Measurements from ENCODE around the gene RBBP8. TPM values are rescaled to one million over a fixed set of nuclear protein-coding genes. Genes with fewer than 3 reads are reported as not detected.
"Not testable (repeated sequence)": the region's sequence is repeated elsewhere in the genome, so short reads cannot be mapped to it uniquely, and the experiment has no call there.

RBBP8 gene
- polyA plus RNA-seq, 1 donor from 2014 or later, result 19.5 TPM

- no peak overlapping the region for H2AFZ ChIP-seq (ENCODE audit: low read depth, low read length)
- H3K9ac ChIP-seq (ENCODE audit: low read length), result no peak overlapping the region
- H3K36me3 ChIP-seq (ENCODE audit: insufficient read depth, low read length), result no peaks in the 10 kb centered on the region
- H3F3A ChIP-seq (ENCODE audit: insufficient read depth, low read length, poor library complexity, severe bottlenecking), result no peaks in the 10 kb centered on the region
- no peaks in the 10 kb centered on the region for H3K9me3 ChIP-seq (ENCODE audit: low read length)
- no peaks in the 10 kb centered on the region for H4K20me1 ChIP-seq (ENCODE audit: insufficient read depth)
- no peaks in the 10 kb centered on the region for H3K27me3 ChIP-seq (ENCODE audit: insufficient read depth, low read depth, low read length)
- no peak overlapping the region for H3K4me2 ChIP-seq (ENCODE audit: low read length)
- H3K9me2 ChIP-seq (ENCODE audit: insufficient read depth, low read length), result no peaks in the 10 kb centered on the region
- no peak overlapping the region for H3K4me3 ChIP-seq (ENCODE audit: low read length)
- H3K79me2 ChIP-seq (replicated peaks; ENCODE audit: insufficient read depth, low read length), result no peaks in the 10 kb centered on the region
- TF ChIP-seq EP300 (conservative IDR thresholded peaks at IDR 0.05; ENCODE audit: poor library complexity, severe bottlenecking) (no peak), CTCF (IDR thresholded peaks at IDR 0.05; ENCODE audit: poor library complexity, severe bottlenecking) (no peak), REST (IDR thresholded peaks at IDR 0.05; ENCODE audit: borderline replicate concordance) (no peak), POLR2AphosphoS5 (IDR thresholded peaks at IDR 0.05) (no peak), SMC3 (conservative IDR thresholded peaks at IDR 0.05; ENCODE audit: poor library complexity) (no peak), RAD21 (conservative IDR thresholded peaks at IDR 0.05) (no peak), EZH2 (IDR thresholded peaks at IDR 0.05; ENCODE audit: borderline replicate concordance, insufficient read depth, low read length, poor library complexity, severe bottlenecking) (no peak), MXI1 (conservative IDR thresholded peaks at IDR 0.05; ENCODE audit: poor library complexity, severe bottlenecking) (no peak), TAF1 (IDR thresholded peaks at IDR 0.05; ENCODE audit: low read depth) (no peak)
- H3K27ac ChIP-seq (ENCODE audit: low read length), result no peak overlapping the region
Observed at GRCh38 chr18:22900558-22901238, 32.4 kb upstream of the RBBP8 start.

- TF ChIP-seq EZH2 (IDR thresholded peaks at IDR 0.05; ENCODE audit: borderline replicate concordance, insufficient read depth, low read length, poor library complexity, severe bottlenecking) (no peak), EP300 (conservative IDR thresholded peaks at IDR 0.05; ENCODE audit: poor library complexity, severe bottlenecking) (no peak), RAD21 (conservative IDR thresholded peaks at IDR 0.05) (no peak), POLR2AphosphoS5 (IDR thresholded peaks at IDR 0.05) (no peak), SMC3 (conservative IDR thresholded peaks at IDR 0.05; ENCODE audit: poor library complexity) (no peak), MXI1 (conservative IDR thresholded peaks at IDR 0.05; ENCODE audit: poor library complexity, severe bottlenecking) (no peak), CTCF (IDR thresholded peaks at IDR 0.05; ENCODE audit: poor library complexity, severe bottlenecking) (no peak), TAF1 (IDR thresholded peaks at IDR 0.05; ENCODE audit: low read depth) (no peak), REST (IDR thresholded peaks at IDR 0.05; ENCODE audit: borderline replicate concordance) (no peak)
- no peak overlapping the region for H3K4me3 ChIP-seq (ENCODE audit: low read length)
Observed at GRCh38 chr18:22902093-22902492, 31.0 kb upstream of the RBBP8 start.

GRCh38 chr18:22903248-22903647 lies 29.9 kb upstream of the RBBP8 start:
- not testable (repeated sequence) for H4K20me1 ChIP-seq (ENCODE audit: insufficient read depth); H3K27ac ChIP-seq (ENCODE audit: low read length); H3K9me2 ChIP-seq (ENCODE audit: insufficient read depth, low read length); H3K79me2 ChIP-seq (replicated peaks; ENCODE audit: insufficient read depth, low read length); H3K4me3 ChIP-seq (ENCODE audit: low read length); H3K27me3 ChIP-seq (ENCODE audit: insufficient read depth, low read depth, low read length); H3K36me3 ChIP-seq (ENCODE audit: insufficient read depth, low read length); H2AFZ ChIP-seq (ENCODE audit: low read depth, low read length); H3K9ac ChIP-seq (ENCODE audit: low read length); H3K9me3 ChIP-seq (ENCODE audit: low read length); H3K4me2 ChIP-seq (ENCODE audit: low read length); H3F3A ChIP-seq (ENCODE audit: insufficient read depth, low read length, poor library complexity, severe bottlenecking)

More at GRCh38 chr18:22902093-22902492, 31.0 kb upstream of the RBBP8 start:
- no peaks in the 10 kb centered on the region for H3K9me3 ChIP-seq (ENCODE audit: low read length)
- H3K9ac ChIP-seq (ENCODE audit: low read length), result no peak overlapping the region
- H3F3A ChIP-seq (ENCODE audit: insufficient read depth, low read length, poor library complexity, severe bottlenecking), result no peaks in the 10 kb centered on the region
- H3K79me2 ChIP-seq (replicated peaks; ENCODE audit: insufficient read depth, low read length), result no peaks in the 10 kb centered on the region
- no peak overlapping the region for H2AFZ ChIP-seq (ENCODE audit: low read depth, low read length)
- no peaks in the 10 kb centered on the region for H3K27me3 ChIP-seq (ENCODE audit: insufficient read depth, low read depth, low read length)
- H4K20me1 ChIP-seq (ENCODE audit: insufficient read depth), result no peaks in the 10 kb centered on the region
- no peaks in the 10 kb centered on the region for H3K9me2 ChIP-seq (ENCODE audit: insufficient read depth, low read length)
- H3K36me3 ChIP-seq (ENCODE audit: insufficient read depth, low read length), result no peaks in the 10 kb centered on the region
- no peak overlapping the region for H3K4me2 ChIP-seq (ENCODE audit: low read length)
- no peak overlapping the region for H3K27ac ChIP-seq (ENCODE audit: low read length)
